GM23248 (cell line): ENCODE data around the gene AAMDC.

Source experiments
- EZH2 ChIP-seq: fragments of 200-600 bp; sonication (generic); IDR thresholded peaks from 2 replicates; pipeline ENCODE4 v1.6.1; 2018; ENCODE audit warnings: antibody characterized with exemption, mild to moderate bottlenecking; ENCODE audit not compliant: insufficient read depth, poor library complexity, severe bottlenecking
- EZH2phosphoT487 ChIP-seq: fragments of 200-600 bp; sonication (generic); IDR thresholded peaks from 2 replicates; pipeline ENCODE4 v1.6.1; 2018; ENCODE audit warnings: antibody characterized with exemption, moderate library complexity, mild to moderate bottlenecking, low read depth; ENCODE audit not compliant: insufficient read depth

GRCh38 chr11:77813256-77813655 is 7.7 kb upstream of the AAMDC start:
- TF ChIP-seq EZH2: no peak
- TF ChIP-seq EZH2phosphoT487: no peak
